ENCODE data around the gene LMX1B. TPM values are rescaled to one million over a fixed set of nuclear protein-coding genes. Genes with fewer than 3 reads are reported as not detected.

Gene LMX1B
- total RNA-seq, 1 experiment from 2014 or later = 0.15 TPM

Other genes starting within 250 kb of the LMX1B start
- 4.7 and 5.1 TPM in 2 replicates for gene ZBTB43, start 191.1 kb downstream of the LMX1B start, total RNA-seq (2014; rRNA removed; shearing (Covaris generic))
- gene ZBTB34, start 246.7 kb downstream of the LMX1B start, total RNA-seq (2014; rRNA removed; shearing (Covaris generic)) = 1.7 and 2.6 TPM in 2 replicates

Data from H4 (cell line).